H1 (cell line): ENCODE measurements around the gene RAB40A. TPM values are rescaled to one million over a fixed set of nuclear protein-coding genes. Genes with fewer than 3 reads are reported as not detected.

Experiments used
- CTCF ChIA-PET: fragments of 300-600 bp; sonication (Branson Sonifier 250); formaldehyde crosslinking; loops from one replicate; lab custom pipeline; 2021; ENCODE audit not compliant: partially characterized antibody; lab: Charles Lee
- POLR2A ChIA-PET: fragments of 300-600 bp; sonication (Branson Sonifier 250); formaldehyde crosslinking; loops from one replicate; lab custom pipeline; 2021; ENCODE audit warnings: inconsistent platforms; ENCODE audit not compliant: partially characterized antibody; lab: Charles Lee
- DNase-seq, 2 experiments: peaks; one replicate each; pipeline versions ENCODE4 v3.0.0 to v3.0.0-alpha.2; 2010 to 2022; ENCODE audit warnings: low spot score in 2 of 2, low read depth in 1 of 2, mixed read lengths in 1 of 2
- FAIRE-seq: peaks from 2 replicates; lab custom pipeline; 2011; peaks lifted over from hg19 to GRCh38; lab: Jason Lieb, UNC
- H2AFZ ChIP-seq: 2 replicates; pipeline ENCODE4 v1.8.1; 2012; ENCODE audit warnings: low read length, inconsistent platforms
- H2AK5ac ChIP-seq: 2 replicates; pipeline ENCODE4 v1.6.1; 2013; ENCODE audit warnings: low read depth, low read length
- H2BK120ac ChIP-seq: replicated peaks from 2 replicates; pipeline ENCODE3; 2013; ENCODE audit warnings: low read depth, low read length, inconsistent platforms
- H2BK12ac ChIP-seq: 2 replicates; pipeline ENCODE4 v1.6.1; 2013; ENCODE audit warnings: low read depth, low read length
- H2BK15ac ChIP-seq: 2 replicates; pipeline ENCODE4 v1.6.1; 2013; ENCODE audit warnings: low read length
- H2BK20ac ChIP-seq: 2 replicates; pipeline ENCODE4 v1.6.1; 2013; ENCODE audit warnings: low read length
- H2BK5ac ChIP-seq: 2 replicates; pipeline ENCODE4 v1.6.1; 2013; ENCODE audit warnings: low read depth, low read length
- H3K14ac ChIP-seq: 2 replicates; pipeline ENCODE4 v1.6.1; 2013; ENCODE audit warnings: inconsistent platforms; ENCODE audit not compliant: insufficient read length
- H3K18ac ChIP-seq: 2 replicates; pipeline ENCODE4 v1.6.1; 2013; ENCODE audit warnings: low read length; ENCODE audit errors: extremely low read depth
- H3K23ac ChIP-seq: 2 replicates; pipeline ENCODE4 v1.6.1; 2013; ENCODE audit warnings: inconsistent platforms; ENCODE audit not compliant: insufficient read length
- H3K23me2 ChIP-seq: 2 replicates; pipeline ENCODE4 v1.6.1; 2013; ENCODE audit warnings: low read depth, low read length
- H3K27ac ChIP-seq: 2 replicates; pipeline ENCODE4 v1.6.1; 2011; ENCODE audit warnings: low read depth, low read length, inconsistent platforms
- H3K27me3 ChIP-seq, 4 experiments: replicated peaks in 1 of 4; 1 replicate in 1 of 4; 2 replicates in 3 of 4; pipeline versions ENCODE4 v1.6.1 to v1.8.1; 2011 to 2013; ENCODE audit warnings: low read length in 3 of 4, mild to moderate bottlenecking in 3 of 4, inconsistent platforms in 2 of 4, mixed read lengths in 2 of 4, moderate library complexity in 1 of 4; ENCODE audit not compliant: control insufficient read depth in 3 of 4, insufficient read depth in 3 of 4; ENCODE audit errors: extremely low read depth in 1 of 4
- H3K36me3 ChIP-seq, 4 experiments: 2 replicates each; pipeline versions ENCODE4 v1.6.1 to v1.8.1; 2011 to 2013; ENCODE audit warnings: mild to moderate bottlenecking in 4 of 4, low read length in 3 of 4, moderate library complexity in 2 of 4, control low read depth in 1 of 4, inconsistent platforms in 1 of 4; ENCODE audit not compliant: insufficient read depth in 4 of 4, control insufficient read depth in 2 of 4
- H3K4ac ChIP-seq: replicated peaks from 2 replicates; pipeline ENCODE3; 2013; ENCODE audit warnings: low read length, low read depth, mixed read lengths, inconsistent platforms; ENCODE audit not compliant: insufficient read length
- H3K4me1 ChIP-seq, 4 experiments: replicated peaks in 1 of 4; 1 replicate in 1 of 4; 2 replicates in 3 of 4; pipeline versions ENCODE4 v1.6.1 to v1.8.1; 2011 to 2013; ENCODE audit warnings: low read length in 3 of 4, inconsistent platforms in 2 of 4, mixed read lengths in 1 of 4; ENCODE audit not compliant: insufficient read depth in 4 of 4, control insufficient read depth in 3 of 4
- H3K4me2 ChIP-seq, 2 experiments: 2 replicates each; pipeline versions ENCODE4 v1.6.1 to v1.8.1; 2011 to 2013; ENCODE audit warnings: low read depth in 2 of 2, low read length in 2 of 2, control low read depth in 1 of 2, inconsistent platforms in 1 of 2, mild to moderate bottlenecking in 1 of 2; ENCODE audit not compliant: insufficient read depth in 1 of 2
- H3K4me3 ChIP-seq, 4 experiments: fragments of 200-600, 300-600 bp in 1 of 4; sonication (generic), shearing (Covaris generic), sonication (Bioruptor Twin) in 1 of 4; 2 replicates each; pipeline versions ENCODE4 v1.5.1 to v1.8.1; 2011 to 2016; ENCODE audit warnings: low read length in 4 of 4, low read depth in 3 of 4, control low read depth in 2 of 4, inconsistent platforms in 2 of 4, mild to moderate bottlenecking in 2 of 4, mixed read lengths in 1 of 4, moderate library complexity in 1 of 4; ENCODE audit not compliant: insufficient read depth in 2 of 4; ENCODE audit errors: extremely low read depth in 1 of 4
- H3K56ac ChIP-seq: replicated peaks from 2 replicates; pipeline ENCODE3; 2013; ENCODE audit warnings: low read depth, mild to moderate bottlenecking, mixed read lengths, low read length, inconsistent platforms; ENCODE audit not compliant: insufficient read length
- H3K79me1 ChIP-seq: 2 replicates; pipeline ENCODE4 v1.6.1; 2013; ENCODE audit warnings: low read depth, low read length, control low read depth
- H3K79me2 ChIP-seq, 2 experiments: 2 replicates each; pipeline versions ENCODE4 v1.6.1 to v1.8.1; 2012 to 2013; ENCODE audit warnings: low read length in 2 of 2, mild to moderate bottlenecking in 2 of 2, inconsistent platforms in 1 of 2; ENCODE audit not compliant: insufficient read depth in 2 of 2, control insufficient read depth in 1 of 2
- H3K9ac ChIP-seq, 4 experiments: replicated peaks in 1 of 4; 1 replicate in 1 of 4; 2 replicates in 3 of 4; pipeline versions ENCODE4 v1.6.1 to v1.8.1; 2011 to 2013; ENCODE audit warnings: low read depth in 3 of 4, low read length in 3 of 4, control low read depth in 2 of 4, mild to moderate bottlenecking in 2 of 4, moderate library complexity in 2 of 4, inconsistent platforms in 1 of 4; ENCODE audit errors: extremely low read depth in 1 of 4
- H3K9me3 ChIP-seq, 2 experiments: 2 replicates each; pipeline versions ENCODE4 v1.6.1 to v1.8.1; 2012 to 2013; ENCODE audit warnings: mild to moderate bottlenecking in 2 of 2, moderate library complexity in 2 of 2, control low read depth in 1 of 2, inconsistent platforms in 1 of 2, low read depth in 1 of 2, low read length in 1 of 2, mixed read lengths in 1 of 2; ENCODE audit not compliant: insufficient read depth in 2 of 2
- H4K20me1 ChIP-seq, 2 experiments: replicated peaks in 1 of 2; 2 replicates each; pipeline versions ENCODE3 to v1.8.1; 2011 to 2013; ENCODE audit warnings: inconsistent platforms in 2 of 2, low read length in 2 of 2, mild to moderate bottlenecking in 1 of 2; ENCODE audit not compliant: insufficient read depth in 2 of 2, control insufficient read depth in 1 of 2
- H4K5ac ChIP-seq: 2 replicates; pipeline ENCODE4 v1.6.1; 2013; ENCODE audit warnings: low read length, low read depth, mixed read lengths, inconsistent platforms; ENCODE audit not compliant: insufficient read length
- H4K8ac ChIP-seq: 2 replicates; pipeline ENCODE4 v1.8.0; 2013; ENCODE audit warnings: mild to moderate bottlenecking, moderate library complexity, low read length, inconsistent platforms; ENCODE audit not compliant: insufficient read depth; ENCODE audit errors: extremely low read depth
- H4K91ac ChIP-seq: replicated peaks from 2 replicates; pipeline ENCODE3; 2013; ENCODE audit warnings: low read length, mixed read lengths, inconsistent platforms; ENCODE audit not compliant: insufficient read length
- ATF3 ChIP-seq: IDR thresholded peaks from 2 replicates; pipeline ENCODE4 v1.6.1; 2011; ENCODE audit warnings: low read depth, mild to moderate bottlenecking, low read length; ENCODE audit not compliant: insufficient read depth
- CBX8 ChIP-seq: fragments of 300-800, 300-1000 bp; sonication (generic); IDR thresholded peaks from 2 replicates; pipeline ENCODE4 v1.7.1; 2016; ENCODE audit warnings: low read depth, low read length, borderline replicate concordance
- JUND ChIP-seq: IDR thresholded peaks from 2 replicates; pipeline ENCODE4 v1.6.1; 2011; ENCODE audit warnings: mild to moderate bottlenecking, improper control_type of control experiment, low read length
- KDM4A ChIP-seq: IDR thresholded peaks from one replicate; pipeline ENCODE4 v1.7.1; 2012; ENCODE audit warnings: low read depth, mild to moderate bottlenecking, moderate library complexity, low read length, inconsistent platforms; ENCODE audit not compliant: severe bottlenecking
- PHF8 ChIP-seq: fragments of 200-600 bp; sonication (generic); conservative IDR thresholded peaks from 2 replicates; pipeline ENCODE4 v1.7.1; 2012; ENCODE audit warnings: low read depth, mild to moderate bottlenecking, inconsistent platforms, low read length, moderate library complexity
- POLR2A ChIP-seq, 2 experiments: IDR thresholded peaks; 1 replicate in 1 of 2; 2 replicates in 1 of 2; pipeline ENCODE4 v1.6.1; 2011; ENCODE audit warnings: low read depth in 2 of 2, low read length in 2 of 2, mild to moderate bottlenecking in 2 of 2; ENCODE audit errors: control extremely low read depth in 1 of 2
- RFX5 ChIP-seq: IDR thresholded peaks from 2 replicates; pipeline ENCODE4 v1.6.1; 2011; ENCODE audit warnings: low read depth, low read length, improper control_type of control experiment, borderline replicate concordance
- SIX5 ChIP-seq: IDR thresholded peaks from 2 replicates; pipeline ENCODE4 v1.6.1; 2011; ENCODE audit warnings: mild to moderate bottlenecking, low read depth, low read length
- TEAD4 ChIP-seq: IDR thresholded peaks from 2 replicates; pipeline ENCODE4 v1.6.1; 2012; ENCODE audit warnings: low read depth, low read length, inconsistent platforms, mixed read lengths
- WGBS, 2 experiments: shearing (Covaris generic) in 1 of 2; methylation state at CpG; one replicate each; pipeline versions ENCODE4 v1.1.6 to v1.1.7; 2013 to 2015; ENCODE audit warnings: low lambda C conversion rate in 2 of 2, mixed read lengths in 2 of 2, inconsistent platforms in 1 of 2, low coverage in 1 of 2, missing lambda C conversion rate in 1 of 2; ENCODE audit not compliant: insufficient replicate concordance in 2 of 2, insufficient coverage in 1 of 2, insufficient read length in 1 of 2; ENCODE audit errors: extremely low coverage in 1 of 2, missing lambda C conversion rate in 1 of 2; 5-methylcytosine and 5-hydroxymethylcytosine counted together
- polyA plus RNA-seq, 7 experiments: library from polyadenylated mRNA; depleted of rRNA in 3 of 7; stranded (reverse) in 5 of 7; unstranded in 2 of 7; fragments of >200 nt in 5 of 7; fragments of 200-250 nt in 2 of 7; gene quantifications; 1 replicate in 5 of 7; 2 replicates in 1 of 7; 4 replicates in 1 of 7; pipeline versions ENCODE4 v1.2.1 to v1.2.3, GENCODE V29; 2011 to 2013; ENCODE audit warnings: missing spikeins in 2 of 7, mixed read lengths in 2 of 7
- total RNA-seq: library from RNA; stranded (reverse); fragmentation: NEBNext Ultra II Directional; extraction: Animal tissue kit (Norgen Biotek cat#: 25700); gene quantifications from 2 replicates; pipeline ENCODE4 v1.2.1, GENCODE V29; 2021

The RAB40A gene
- total and polyA plus RNA-seq, 2 of the 8 experiments (the other 6 are each of a cell fraction or from before 2014, with no cell fraction given): 0.09 to 0.21 TPM

- Histone ChIP-seq H3K27ac (no peak overlapping the region), H3K4me3 (no peak overlapping the region), H3K4ac (no peak overlapping the region), H4K5ac (no peak overlapping the region), H2BK12ac (no peak overlapping the region), H3K4me1 (no peaks in the 10 kb centered on the region), H4K20me1 (no peaks in the 10 kb centered on the region), H3K56ac (no peak overlapping the region), H2AFZ (no peak overlapping the region), H3K23me2 (no peaks in the 10 kb centered on the region), H2BK20ac (no peak overlapping the region), H2AK5ac (no peak overlapping the region), H4K91ac (no peak overlapping the region), H4K8ac (no peak overlapping the region), H3K79me2 (no peaks in the 10 kb centered on the region), H3K9ac (no peak overlapping the region), H3K79me1 (no peaks in the 10 kb centered on the region), H2BK120ac (no peak overlapping the region), H3K9me3 (no peaks in the 10 kb centered on the region), H3K4me2 (no peak overlapping the region), H3K36me3 (no peaks in the 10 kb centered on the region), H3K23ac (no peak overlapping the region), H3K27me3 (no peaks in the 10 kb centered on the region), H3K14ac (no peak overlapping the region), H3K18ac (no peak overlapping the region), H2BK5ac (no peak overlapping the region)
- WGBS, 2 experiments: 77% methylated on average over 2 of the region's 2 CpGs; no CpG with 5 or more reads in 1 of the 2 experiments
- no peak for DNase-seq
- POLR2A ChIA-PET: no interaction called here
- no peak for FAIRE-seq
- TF ChIP-seq TEAD4: no peak
- TF ChIP-seq POLR2A (IDR thresholded peaks at IDR 0.05; ENCODE audit: control extremely low read depth in 1 of 2, low read depth in 2 of 2, low read length in 2 of 2): no peak
- no peak for TF ChIP-seq PHF8
- TF ChIP-seq KDM4A: no peak
- TF ChIP-seq SIX5: no peak
- no peak for TF ChIP-seq ATF3
- no peak for TF ChIP-seq JUND
- TF ChIP-seq CBX8: no peak
- no peak for TF ChIP-seq RFX5
- TF ChIP-seq, all 59 proteins: peak for 0
- CTCF ChIA-PET: interaction anchor here (1.3 kb wide), 1 partner anchor 295 kb away, joined by 3 read pairs; no protein-coding TSS in a partner anchor
- no peak overlapping the region for H2BK15ac ChIP-seq
Observed at GRCh38 chrX:103524747-103525146, 5.5 kb upstream of the RAB40A start.
